NB4 (cell line): ENCODE results near the gene GRIFIN.

Experiments
- POLR2A ChIP-seq: IDR thresholded peaks from 2 replicates; pipeline ENCODE4 v1.6.1; 2011; ENCODE audit warnings: mild to moderate bottlenecking; ENCODE audit not compliant: insufficient read length; ENCODE audit errors: extremely low read depth
- TF ChIP-seq, protein P1 (sequence below): IDR thresholded peaks from one replicate; pipeline ENCODE4 v1.5.1; 2012; ENCODE audit warnings: low read depth, low read length
- TF ChIP-seq, protein P2 (sequence below): IDR thresholded peaks from 2 replicates; pipeline ENCODE4 v1.6.1; 2011; ENCODE audit warnings: low read depth, low read length

DNA sequence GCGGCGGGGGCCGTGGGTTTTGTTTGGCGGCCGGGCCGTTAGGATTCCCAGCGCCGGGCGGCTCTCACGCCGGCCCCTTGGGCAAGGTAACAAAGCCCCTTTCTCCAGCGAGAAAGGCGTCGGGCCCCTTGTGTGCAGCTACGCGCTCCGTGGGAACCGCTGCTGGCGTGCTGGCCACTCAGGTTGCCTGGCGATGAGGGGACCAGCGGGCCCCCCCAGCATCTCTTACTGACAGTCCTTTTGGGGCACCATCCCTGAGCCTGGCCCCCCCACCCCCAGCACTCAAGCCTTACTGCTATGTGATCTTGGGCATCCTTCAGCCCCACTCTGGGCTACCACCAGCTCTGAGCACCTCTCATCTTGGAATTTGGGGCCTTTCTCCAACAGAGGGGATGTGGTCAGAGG, 45.1 kb upstream of the GRIFIN start:
- TF ChIP-seq, protein P1, sequence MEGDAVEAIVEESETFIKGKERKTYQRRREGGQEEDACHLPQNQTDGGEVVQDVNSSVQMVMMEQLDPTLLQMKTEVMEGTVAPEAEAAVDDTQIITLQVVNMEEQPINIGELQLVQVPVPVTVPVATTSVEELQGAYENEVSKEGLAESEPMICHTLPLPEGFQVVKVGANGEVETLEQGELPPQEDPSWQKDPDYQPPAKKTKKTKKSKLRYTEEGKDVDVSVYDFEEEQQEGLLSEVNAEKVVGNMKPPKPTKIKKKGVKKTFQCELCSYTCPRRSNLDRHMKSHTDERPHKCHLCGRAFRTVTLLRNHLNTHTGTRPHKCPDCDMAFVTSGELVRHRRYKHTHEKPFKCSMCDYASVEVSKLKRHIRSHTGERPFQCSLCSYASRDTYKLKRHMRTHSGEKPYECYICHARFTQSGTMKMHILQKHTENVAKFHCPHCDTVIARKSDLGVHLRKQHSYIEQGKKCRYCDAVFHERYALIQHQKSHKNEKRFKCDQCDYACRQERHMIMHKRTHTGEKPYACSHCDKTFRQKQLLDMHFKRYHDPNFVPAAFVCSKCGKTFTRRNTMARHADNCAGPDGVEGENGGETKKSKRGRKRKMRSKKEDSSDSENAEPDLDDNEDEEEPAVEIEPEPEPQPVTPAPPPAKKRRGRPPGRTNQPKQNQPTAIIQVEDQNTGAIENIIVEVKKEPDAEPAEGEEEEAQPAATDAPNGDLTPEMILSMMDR, result no peak
- no peak for TF ChIP-seq POLR2A
- TF ChIP-seq, protein P2, sequence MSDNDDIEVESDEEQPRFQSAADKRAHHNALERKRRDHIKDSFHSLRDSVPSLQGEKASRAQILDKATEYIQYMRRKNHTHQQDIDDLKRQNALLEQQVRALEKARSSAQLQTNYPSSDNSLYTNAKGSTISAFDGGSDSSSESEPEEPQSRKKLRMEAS, result no peak
